H9 (cell line): ENCODE results near the gene TRNT1. TPM values are rescaled to one million over a fixed set of nuclear protein-coding genes. Genes with fewer than 3 reads are reported as not detected.

Experiments used
- DNase-seq: peaks from one replicate; pipeline ENCODE4 v3.0.0-alpha.2; 2017
- H2AFZ ChIP-seq: one replicate; pipeline ENCODE4 v1.6.1; 2013; ENCODE audit warnings: mild to moderate bottlenecking, low read length, control low read depth, moderate library complexity
- H2AK5ac ChIP-seq: 2 replicates; pipeline ENCODE4 v1.6.1; 2013; ENCODE audit warnings: low read length, control low read depth, mixed read lengths; ENCODE audit not compliant: insufficient read length
- H2BK120ac ChIP-seq: one replicate; pipeline ENCODE4 v1.6.1; 2013; ENCODE audit warnings: low read depth, mild to moderate bottlenecking, low read length, control low read depth, inconsistent platforms; ENCODE audit not compliant: poor library complexity, severe bottlenecking
- H2BK12ac ChIP-seq: 2 replicates; pipeline ENCODE4 v1.6.1; 2013; ENCODE audit warnings: low read length, control low read depth, mixed read lengths, low read depth; ENCODE audit not compliant: insufficient read length
- H2BK15ac ChIP-seq: 2 replicates; pipeline ENCODE4 v1.6.1; 2013; ENCODE audit warnings: low read depth, low read length, control low read depth
- H2BK20ac ChIP-seq: one replicate; pipeline ENCODE4 v1.6.1; 2013; ENCODE audit warnings: low read depth, mild to moderate bottlenecking, low read length, control low read depth, inconsistent platforms; ENCODE audit not compliant: poor library complexity, severe bottlenecking
- H2BK5ac ChIP-seq: 2 replicates; pipeline ENCODE4 v1.6.1; 2013; ENCODE audit warnings: low read length, control low read depth, mixed read lengths; ENCODE audit not compliant: insufficient read length
- H3K14ac ChIP-seq: 2 replicates; pipeline ENCODE4 v1.6.1; 2013; ENCODE audit warnings: low read length, control low read depth; ENCODE audit not compliant: insufficient read depth
- H3K18ac ChIP-seq: 2 replicates; pipeline ENCODE4 v1.6.1; 2013; ENCODE audit warnings: low read depth, mild to moderate bottlenecking, mixed read lengths, low read length, control low read depth; ENCODE audit not compliant: insufficient read length
- H3K23ac ChIP-seq: 2 replicates; pipeline ENCODE4 v1.6.1; 2013; ENCODE audit warnings: low read length, control low read depth, mixed read lengths, low read depth; ENCODE audit not compliant: insufficient read length
- H3K23me2 ChIP-seq: 2 replicates; pipeline ENCODE4 v1.6.1; 2013; ENCODE audit warnings: low read depth, mild to moderate bottlenecking, mixed read lengths, low read length, control low read depth; ENCODE audit not compliant: insufficient read length, poor library complexity, severe bottlenecking
- H3K27ac ChIP-seq: 2 replicates; pipeline ENCODE4 v1.5.1; 2013; ENCODE audit warnings: low read length, control low read depth, mixed read lengths, low read depth; ENCODE audit not compliant: insufficient read length
- H3K27me3 ChIP-seq: 2 replicates; pipeline ENCODE4 v1.6.1; 2013; ENCODE audit warnings: low read length, control low read depth, inconsistent platforms; ENCODE audit not compliant: insufficient read depth
- H3K4ac ChIP-seq: 2 replicates; pipeline ENCODE4 v1.6.1; 2013; ENCODE audit warnings: low read depth, mild to moderate bottlenecking, control low read depth, inconsistent platforms, low read length, moderate library complexity
- H3K4me1 ChIP-seq: 2 replicates; pipeline ENCODE4 v1.6.1; 2013; ENCODE audit warnings: low read length, control low read depth, inconsistent platforms; ENCODE audit not compliant: insufficient read depth
- H3K4me2 ChIP-seq: 2 replicates; pipeline ENCODE4 v1.6.1; 2013; ENCODE audit warnings: low read length, control low read depth, mixed read lengths; ENCODE audit not compliant: insufficient read length, insufficient read depth
- H3K56ac ChIP-seq: 2 replicates; pipeline ENCODE4 v1.6.1; 2013; ENCODE audit warnings: low read depth, mild to moderate bottlenecking, mixed read lengths, low read length, control low read depth; ENCODE audit not compliant: insufficient read length
- H3K79me1 ChIP-seq: 2 replicates; pipeline ENCODE4 v1.6.1; 2013; ENCODE audit warnings: low read depth, mild to moderate bottlenecking, moderate library complexity, low read length, control low read depth, inconsistent platforms; ENCODE audit not compliant: insufficient read depth, poor library complexity, severe bottlenecking
- H3K79me2 ChIP-seq: 2 replicates; pipeline ENCODE4 v1.6.1; 2013; ENCODE audit warnings: low read length, control low read depth, inconsistent platforms; ENCODE audit not compliant: insufficient read depth
- H3K9ac ChIP-seq: 2 replicates; pipeline ENCODE4 v1.6.1; 2013; ENCODE audit warnings: low read length, control low read depth, mixed read lengths; ENCODE audit not compliant: insufficient read length; ENCODE audit errors: extremely low read depth
- H3K9me3 ChIP-seq: one replicate; pipeline ENCODE4 v1.6.1; 2013; ENCODE audit warnings: low read depth, low read length, inconsistent platforms; ENCODE audit not compliant: control insufficient read depth
- H3T11ph ChIP-seq: one replicate; pipeline ENCODE4 v1.6.1; 2013; ENCODE audit warnings: mild to moderate bottlenecking, low read length, control low read depth, inconsistent platforms
- H4K20me1 ChIP-seq: one replicate; pipeline ENCODE4 v1.6.1; 2013; ENCODE audit not compliant: control insufficient read depth, insufficient read length, insufficient read depth
- H4K5ac ChIP-seq: 2 replicates; pipeline ENCODE4 v1.6.1; 2013; ENCODE audit warnings: low read depth, mild to moderate bottlenecking, mixed read lengths, low read length, control low read depth; ENCODE audit not compliant: insufficient read length
- H4K8ac ChIP-seq: replicated peaks from 2 replicates; pipeline ENCODE4 v1.6.1; 2013; ENCODE audit warnings: low read length, control low read depth, mixed read lengths, low read depth; ENCODE audit not compliant: insufficient read length
- H4K91ac ChIP-seq: 2 replicates; pipeline ENCODE4 v1.6.1; 2013; ENCODE audit warnings: low read depth, mild to moderate bottlenecking, moderate library complexity, mixed read lengths, low read length, control low read depth; ENCODE audit not compliant: insufficient read length
- H3K27ac Mint-ChIP-seq, 3 experiments: 2 replicates in 2 of 3; 3 replicates in 1 of 3; pipeline ENCODE4 v1.8.0; 2020 to 2021; ENCODE audit warnings: mixed read lengths in 3 of 3, mild to moderate bottlenecking in 1 of 3, moderate library complexity in 1 of 3
- H3K27me3 Mint-ChIP-seq: 2 replicates; pipeline ENCODE4 v1.8.0; 2021; ENCODE audit warnings: low read depth, mild to moderate bottlenecking, moderate library complexity, mixed read lengths
- H3K36me3 Mint-ChIP-seq, 3 experiments: 2 replicates in 2 of 3; 3 replicates in 1 of 3; pipeline ENCODE4 v1.8.0; 2020 to 2021; ENCODE audit warnings: low read depth in 3 of 3, mixed read lengths in 3 of 3; ENCODE audit not compliant: insufficient read depth in 1 of 3
- H3K4me1 Mint-ChIP-seq, 2 experiments: 2 replicates each; pipeline ENCODE4 v1.8.0; 2020; ENCODE audit warnings: mixed read lengths in 2 of 2
- H3K4me3 Mint-ChIP-seq, 2 experiments: 2 replicates in 1 of 2; 3 replicates in 1 of 2; pipeline ENCODE4 v1.8.0; 2020 to 2021; ENCODE audit warnings: mild to moderate bottlenecking in 2 of 2, mixed read lengths in 2 of 2, moderate library complexity in 1 of 2
- H3K9me3 Mint-ChIP-seq, 2 experiments: 2 replicates in 1 of 2; 3 replicates in 1 of 2; pipeline ENCODE4 v1.8.0; 2020; ENCODE audit warnings: mild to moderate bottlenecking in 2 of 2, mixed read lengths in 2 of 2, moderate library complexity in 1 of 2
- CTCF ChIP-seq: fragments of 200-600 bp; sonication (generic); conservative IDR thresholded peaks from 3 replicates; pipeline ENCODE4 v1.8.0; 2021; ENCODE audit warnings: antibody characterized with exemption, mild to moderate bottlenecking
- total RNA-seq: library from RNA; stranded (reverse); gene quantifications from 2 replicates; pipeline ENCODE4 v1.2.1, GENCODE V29; 2021

The TRNT1 gene
- total RNA-seq, 1 experiment from 2014 or later: 49.2 TPM

GRCh38 chr3:3141939-3142338 lies 15.2 kb downstream of the TRNT1 start:
- Histone ChIP-seq H3K9me3 (no peaks in the 10 kb centered on the region), H2AK5ac (no peak overlapping the region), H3K18ac (no peak overlapping the region), H3K79me2 (no peaks in the 10 kb centered on the region), H3K23ac (no peak overlapping the region), H3K9ac (no peak overlapping the region), H2BK120ac (no peak overlapping the region), H2AFZ (no peak overlapping the region), H4K20me1 (no peaks in the 10 kb centered on the region), H3K23me2 (no peaks in the 10 kb centered on the region), H2BK12ac (no peak overlapping the region), H3T11ph (no peak overlapping the region), H3K27ac (no peak overlapping the region), H3K56ac (no peak overlapping the region), H3K14ac (no peak overlapping the region), H2BK20ac (no peak overlapping the region), H3K79me1 (no peaks in the 10 kb centered on the region), H3K4me2 (no peak overlapping the region), H3K27me3 (no peaks in the 10 kb centered on the region), H2BK15ac (no peak overlapping the region), H4K91ac (no peak overlapping the region), H2BK5ac (no peak overlapping the region), H4K5ac (no peak overlapping the region), H3K4me1 (no peaks in the 10 kb centered on the region), H4K8ac (no peak overlapping the region), H3K4ac (no peak overlapping the region)
- DNase-seq: no peak
- H3K9me3 Mint-ChIP-seq: no peaks in the 10 kb centered on the region
- H3K4me3 Mint-ChIP-seq: no peak overlapping the region
- H3K27me3 Mint-ChIP-seq: no peaks in the 10 kb centered on the region
- TF ChIP-seq CTCF: no peak
- no peak overlapping the region for H3K27ac Mint-ChIP-seq
- H3K36me3 Mint-ChIP-seq: peaks cover 49 to 95% (median 86%) of the 10 kb centered on the region in 3 experiments; a peak in 6 of 7 replicates
- no peaks in the 10 kb centered on the region for H3K4me1 Mint-ChIP-seq
